Mucosa of descending colon (tissue), 3 donors: ENCODE results near the gene BTG4. TPM values are rescaled to one million over a fixed set of nuclear protein-coding genes. Genes with fewer than 3 reads are reported as not detected.

Experiments
- ATAC-seq: fragments of 200-7000 bp; cut with Tn5 transposase; one replicate; pipeline ENCODE4 v1.9.1; 2020; ENCODE audit warnings: mild to moderate bottlenecking, moderate library complexity
- DNase-seq, 3 donors: peaks; one replicate each; pipeline ENCODE4 v3.0.0-alpha.2; 2020
- H3K36me3 ChIP-seq: fragments of 200-600 bp; one replicate; pipeline ENCODE4 v1.8.0; 2021; ENCODE audit warnings: low read depth, mild to moderate bottlenecking
- H3K4me1 ChIP-seq: fragments of 200-600 bp; one replicate; pipeline ENCODE4 v1.8.0; 2021; ENCODE audit warnings: low read depth, mild to moderate bottlenecking
- H3K4me3 ChIP-seq: fragments of 200-600 bp; one replicate; pipeline ENCODE4 v1.8.0; 2021; ENCODE audit warnings: mild to moderate bottlenecking
- H3K9me3 ChIP-seq: fragments of 200-600 bp; one replicate; pipeline ENCODE4 v1.8.0; 2021; ENCODE audit warnings: mild to moderate bottlenecking
- intact Hi-C, 2 donors: fragments of 100-400 bp; cut with DNase I in 1 of 2; cut with micrococcal nuclease in 1 of 2; formaldehyde crosslinking; loops; one replicate each; pipeline versions ENCODE4 v1.11.0 to v1.11.1; 2022; cut with DNase I, micrococcal nuclease
- total RNA-seq, 3 donors: library from RNA; stranded (reverse); fragmentation: NEBNext Ultra II Directional in 2 of 3; extraction: Animal tissue kit (Norgen Biotek cat#: 25700) in 2 of 3; gene quantifications; one replicate each; pipeline versions ENCODE4 v1.2.1 to v1.2.4, GENCODE V29; 2021 to 2023
- TF ChIP-seq, protein P1 (sequence below): fragments of 200-600 bp; IDR thresholded peaks from one replicate; pipeline ENCODE4 v1.8.0; 2022; ENCODE audit warnings: antibody characterized with exemption, mild to moderate bottlenecking
- donor health status: DM: no; HTN: no; CAD: no; lungs with moderate emphysema.
- donor health status: DM: no; HTN: no; CAD: no.
- donor health status: DM: no; HTN: yes; CAD: no.

Gene BTG4
- total RNA-seq, 3 donors from 2014 or later, result not detected

GRCh38 chr11:111452817-111453552 lies 59.2 kb downstream of the BTG4 start:
- ATAC-seq (no peak), DNase-seq (no peak)
- Histone ChIP-seq H3K36me3 (no peaks in the 10 kb centered on the region), H3K4me3 (no peak overlapping the region), H3K4me1 (no peaks in the 10 kb centered on the region), H3K9me3 (no peaks in the 10 kb centered on the region)
- intact Hi-C loops, result no loop called here
- TF ChIP-seq, protein P1, sequence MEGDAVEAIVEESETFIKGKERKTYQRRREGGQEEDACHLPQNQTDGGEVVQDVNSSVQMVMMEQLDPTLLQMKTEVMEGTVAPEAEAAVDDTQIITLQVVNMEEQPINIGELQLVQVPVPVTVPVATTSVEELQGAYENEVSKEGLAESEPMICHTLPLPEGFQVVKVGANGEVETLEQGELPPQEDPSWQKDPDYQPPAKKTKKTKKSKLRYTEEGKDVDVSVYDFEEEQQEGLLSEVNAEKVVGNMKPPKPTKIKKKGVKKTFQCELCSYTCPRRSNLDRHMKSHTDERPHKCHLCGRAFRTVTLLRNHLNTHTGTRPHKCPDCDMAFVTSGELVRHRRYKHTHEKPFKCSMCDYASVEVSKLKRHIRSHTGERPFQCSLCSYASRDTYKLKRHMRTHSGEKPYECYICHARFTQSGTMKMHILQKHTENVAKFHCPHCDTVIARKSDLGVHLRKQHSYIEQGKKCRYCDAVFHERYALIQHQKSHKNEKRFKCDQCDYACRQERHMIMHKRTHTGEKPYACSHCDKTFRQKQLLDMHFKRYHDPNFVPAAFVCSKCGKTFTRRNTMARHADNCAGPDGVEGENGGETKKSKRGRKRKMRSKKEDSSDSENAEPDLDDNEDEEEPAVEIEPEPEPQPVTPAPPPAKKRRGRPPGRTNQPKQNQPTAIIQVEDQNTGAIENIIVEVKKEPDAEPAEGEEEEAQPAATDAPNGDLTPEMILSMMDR, result no peak

- no peaks in the 10 kb centered on the region for H3K4me1 ChIP-seq
- intact Hi-C loops, result no loop called here
- H3K36me3 ChIP-seq, result no peaks in the 10 kb centered on the region
- no peak for ATAC-seq
- no peaks in the 10 kb centered on the region for H3K9me3 ChIP-seq
- no peak for DNase-seq
- no peak overlapping the region for H3K4me3 ChIP-seq
- TF ChIP-seq, protein P1, result no peak
These were observed 60.0 kb downstream of the BTG4 start for GRCh38 chr11:111452146-111452545.

GRCh38 chr11:111450480-111451320 lies 61.5 kb downstream of the BTG4 start:
- TF ChIP-seq, protein P1, result no peak
- Histone ChIP-seq H3K4me1 (peaks cover 8% of the 10 kb centered on the region), H3K36me3 (no peaks in the 10 kb centered on the region), H3K9me3 (no peaks in the 10 kb centered on the region), H3K4me3 (no peak overlapping the region)
- no peak for DNase-seq
- intact Hi-C loops, result no loop called here
- no peak for ATAC-seq

- Histone ChIP-seq H3K4me1 (peaks cover 8% of the 10 kb centered on the region), H3K36me3 (no peaks in the 10 kb centered on the region), H3K9me3 (no peaks in the 10 kb centered on the region), H3K4me3 (no peak overlapping the region)
- DNase-seq (no peak), ATAC-seq (no peak)
- TF ChIP-seq, protein P1, result no peak
- intact Hi-C loops, result loop anchor here (5.0 kb wide), 1 partner anchor 168 kb away; no protein-coding TSS in a partner anchor
These were observed 62.3 kb downstream of the BTG4 start for GRCh38 chr11:111449696-111450479.

DNA sequence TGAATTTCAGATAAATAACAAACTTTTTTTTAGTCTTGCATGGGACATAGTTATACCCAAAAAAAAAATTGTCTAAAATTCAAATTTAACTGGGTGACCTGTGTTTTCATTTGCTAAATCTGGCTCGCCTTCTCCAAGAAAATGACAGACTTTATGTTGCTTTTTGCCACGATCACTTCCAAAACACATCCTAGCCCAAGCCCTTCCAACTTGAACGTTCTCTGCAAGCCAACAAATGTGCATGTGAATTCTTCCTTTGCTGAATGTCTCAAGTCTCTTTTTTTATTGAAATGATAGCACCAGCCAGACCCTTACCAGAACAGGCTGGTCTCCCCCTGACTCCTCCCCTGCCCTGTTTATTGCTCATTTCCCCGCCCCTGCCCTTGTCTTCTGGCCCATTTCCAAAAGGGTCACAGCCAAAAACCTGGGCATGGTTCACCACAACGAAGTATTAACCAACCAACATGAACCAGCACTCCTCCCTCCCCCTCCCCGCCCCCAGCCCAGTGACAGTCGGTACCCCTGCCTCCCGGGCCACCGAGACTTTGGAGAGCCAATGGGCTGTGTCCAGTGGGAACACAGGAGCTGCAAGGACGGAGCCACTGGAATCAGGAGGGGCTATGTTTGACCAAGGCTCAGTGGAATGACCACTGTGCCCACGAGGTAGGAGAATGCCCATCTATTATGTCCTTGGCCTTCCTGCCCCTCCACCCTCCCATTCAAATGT lies 63.2 kb downstream of the BTG4 start:
- TF ChIP-seq, protein P1, result no peak
- DNase-seq, result no peak
- Histone ChIP-seq H3K9me3 (no peaks in the 10 kb centered on the region), H3K4me3 (no peak overlapping the region), H3K36me3 (no peaks in the 10 kb centered on the region), H3K4me1 (peaks cover 8% of the 10 kb centered on the region)
- intact Hi-C loops, result loop anchor here (5.0 kb wide), 1 partner anchor 167 kb away; no protein-coding TSS in a partner anchor
- no peak for ATAC-seq
